Measurements from ENCODE around the gene ZNF787. TPM values are rescaled to one million over a fixed set of nuclear protein-coding genes. Genes with fewer than 3 reads are reported as not detected.

Gene ZNF787
- total and polyA plus RNA-seq, 2 donors (not counting 3 experiments of a cell fraction or from before 2014, with no cell fraction given): 11.6 to 32.7 TPM

DNA sequence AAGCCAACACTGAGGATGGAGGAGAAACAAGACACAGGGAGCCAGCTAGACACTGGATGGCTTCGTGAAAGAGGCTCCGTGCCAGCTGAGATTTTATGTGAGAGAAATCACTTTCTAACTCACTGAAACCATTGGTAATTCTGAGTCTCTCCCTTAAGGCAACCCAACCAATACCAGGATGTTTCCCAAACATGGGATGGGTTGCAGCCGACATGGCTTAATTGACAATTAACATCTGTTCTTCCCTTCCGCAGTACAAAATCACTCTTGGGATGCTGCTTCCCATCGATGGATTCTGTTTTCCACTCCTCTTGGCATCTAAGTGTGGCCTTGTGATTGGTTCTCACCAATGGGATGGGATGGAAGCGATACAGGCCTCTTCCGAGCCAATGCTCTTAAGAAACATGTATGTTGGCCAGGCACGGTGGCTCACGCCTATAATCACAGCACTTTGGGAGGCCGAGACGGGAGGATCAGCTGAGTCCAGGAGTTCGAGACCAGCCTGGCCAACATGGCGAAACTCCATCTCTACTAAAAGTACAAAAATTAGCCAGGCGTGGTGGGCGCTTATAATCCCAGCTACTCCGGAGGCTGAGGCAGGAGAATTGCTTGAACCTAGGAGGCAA lies 2.3 kb upstream of the ZNF787 start:
- TF ChIP-seq POLR2AphosphoS5 (IDR thresholded peaks at IDR 0.05; ENCODE audit: insufficient read depth, low read depth, low read length) (no peak), POLR2A (IDR thresholded peaks at IDR 0.05; ENCODE audit: low read depth, low read length) (no peak), GATA2 (IDR thresholded peaks at IDR 0.05; ENCODE audit: insufficient read depth, insufficient read length, low read depth, low read length) (no peak)
- TF ChIP-seq, protein P1, sequence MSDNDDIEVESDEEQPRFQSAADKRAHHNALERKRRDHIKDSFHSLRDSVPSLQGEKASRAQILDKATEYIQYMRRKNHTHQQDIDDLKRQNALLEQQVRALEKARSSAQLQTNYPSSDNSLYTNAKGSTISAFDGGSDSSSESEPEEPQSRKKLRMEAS (IDR thresholded peaks at IDR 0.05; ENCODE audit: insufficient read depth, insufficient read length): no peak
- ChIA-PET POLR2A (no interaction called here), CTCF (interaction anchor here (0.6 kb wide), 1 partner anchor 58 kb away, joined by 3 read pairs; no protein-coding TSS in a partner anchor)
- H3K4me1 ChIP-seq (ENCODE audit: control insufficient read depth, extremely low read depth, insufficient read depth, low read length): peaks cover 18% of the 10 kb centered on the region
- no peak overlapping the region for H2AFZ ChIP-seq (ENCODE audit: low read depth, low read length)
- dilution Hi-C loops (cut with MboI; ENCODE audit: extremely low pct_ligation_motif_present, low sequenced_read_pairs): no loop called here
- H3K36me3 ChIP-seq (ENCODE audit: control insufficient read depth in 2 of 2, extremely low read depth in 1 of 2, insufficient read depth in 2 of 2, low read length in 2 of 2): no peaks in the 10 kb centered on the region
- no peaks in the 10 kb centered on the region for H4K20me1 ChIP-seq (replicated peaks; ENCODE audit: control insufficient read depth, extremely low read depth, insufficient read depth, low read length)
- H3K27ac ChIP-seq (ENCODE audit: insufficient read depth, low read depth, low read length): no peak overlapping the region
- no TSS peak for BruUV-seq (replicated peaks)
- FAIRE-seq (no peak), DNase-seq (ENCODE audit: low read depth, low spot score) (no peak)
- H3K79me2 ChIP-seq (ENCODE audit: control insufficient read depth, insufficient read depth, low read length): peaks cover 17% of the 10 kb centered on the region
- H3K9ac ChIP-seq (replicated peaks; ENCODE audit: extremely low read depth, insufficient read depth, low read length): no peak overlapping the region
- H3K4me2 ChIP-seq (ENCODE audit: insufficient read depth, low read length): no peak overlapping the region
- intact Hi-C loops (cut with micrococcal nuclease): loop anchor here (5.0 to 10.0 kb wide), 2 partner anchors 49 to 469 kb away; partner anchors contain the start of gene U2AF2
- H3K4me3 ChIP-seq (replicated peaks in 1 of 3; ENCODE audit: insufficient read depth in 1 of 3, low read depth in 1 of 3, low read length in 3 of 3): no peak overlapping the region
- no peaks in the 10 kb centered on the region for H3K9me1 ChIP-seq (replicated peaks; ENCODE audit: control insufficient read depth, extremely low read depth, insufficient read depth, low read length)
- H3K27me3 ChIP-seq (ENCODE audit: control insufficient read depth in 2 of 2, insufficient read depth in 2 of 2, low read length in 2 of 2): no peaks in the 10 kb centered on the region
- H3K9me3 ChIP-seq (replicated peaks; ENCODE audit: control insufficient read depth, insufficient read depth, low read length): no peaks in the 10 kb centered on the region

DNA sequence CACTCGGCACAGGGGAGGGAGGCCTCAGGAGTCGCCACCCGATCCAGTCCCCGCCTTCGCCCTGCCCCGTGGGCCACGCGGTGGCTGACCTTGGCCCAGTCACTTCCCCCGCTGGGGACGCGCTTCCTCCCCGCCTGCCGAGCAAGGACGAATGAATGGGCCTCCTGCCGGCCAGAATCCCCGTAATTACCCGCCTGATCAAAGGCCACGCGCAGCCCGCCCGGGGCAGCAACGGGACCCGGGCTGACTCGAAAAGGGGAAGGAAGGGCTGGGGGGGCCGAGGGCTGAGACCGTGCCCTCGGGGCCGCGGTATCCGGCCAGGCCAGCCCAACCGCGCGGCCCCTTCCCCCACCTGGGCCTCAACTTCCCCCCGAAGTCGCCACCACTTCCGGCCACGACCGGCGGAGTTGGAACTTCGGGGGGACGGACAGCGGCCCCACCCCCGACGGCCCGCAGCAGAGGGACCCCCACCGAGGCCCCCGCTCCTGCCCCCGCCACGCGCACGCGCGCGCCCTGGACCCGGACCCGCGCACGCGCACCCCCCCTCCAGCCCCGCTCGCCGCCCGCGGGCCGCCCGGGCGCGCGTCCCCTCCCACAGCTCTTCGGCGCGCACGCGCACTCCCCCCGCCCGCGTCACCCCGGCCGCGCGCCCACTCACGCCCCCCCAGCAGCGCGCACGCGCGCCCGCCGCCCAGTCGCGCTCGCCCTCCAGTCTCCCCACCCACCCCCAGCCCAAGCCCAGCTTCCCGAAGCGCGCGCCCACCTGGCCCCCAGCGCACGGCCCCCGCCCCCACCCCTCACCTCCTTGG lies 520 bp downstream of the ZNF787 start:
- intact Hi-C loops (cut with micrococcal nuclease): loop anchor here (1.0 to 10.0 kb wide), 9 partner anchors 9 to 1040 kb away; partner anchors contain the start of genes U2AF2 and ZSCAN5A
- dilution Hi-C loops (cut with MboI; ENCODE audit: extremely low pct_ligation_motif_present, low sequenced_read_pairs): no loop called here
- H3K27me3 ChIP-seq (ENCODE audit: control insufficient read depth in 2 of 2, insufficient read depth in 2 of 2, low read length in 2 of 2): no peaks in the 10 kb centered on the region
- ChIA-PET CTCF (interaction anchor here (0.5 to 1.6 kb wide), 10 partner anchors 12 to 488 kb away, joined by 3 to 12 read pairs (median 4); partner anchors contain the start of gene ZNF444), POLR2A (interaction anchor here (0.6 to 1.5 kb wide), 4 partner anchors 20 to 48 kb away, joined by 4 to 10 read pairs (median 6); partner anchors contain the start of gene ZNF444)
- no peaks in the 10 kb centered on the region for H3K9me1 ChIP-seq (replicated peaks; ENCODE audit: control insufficient read depth, extremely low read depth, insufficient read depth, low read length)
- H4K20me1 ChIP-seq (replicated peaks; ENCODE audit: control insufficient read depth, extremely low read depth, insufficient read depth, low read length): no peaks in the 10 kb centered on the region
- no peaks in the 10 kb centered on the region for H3K9me3 ChIP-seq (replicated peaks; ENCODE audit: control insufficient read depth, insufficient read depth, low read length)
- no TSS peak for BruUV-seq (replicated peaks)
- DNase-seq (ENCODE audit: low read depth, low spot score) (peak; percentile 77), FAIRE-seq (peak; percentile 96)
- H3K36me3 ChIP-seq (ENCODE audit: control insufficient read depth in 2 of 2, extremely low read depth in 1 of 2, insufficient read depth in 2 of 2, low read length in 2 of 2): no peaks in the 10 kb centered on the region
- peak overlapping the region; percentile 84 for H3K27ac ChIP-seq (ENCODE audit: insufficient read depth, low read depth, low read length)
- peak overlapping the region; percentile 39 to 59 (median 50) for H3K4me3 ChIP-seq (replicated peaks in 1 of 3; ENCODE audit: insufficient read depth in 1 of 3, low read depth in 1 of 3, low read length in 3 of 3)
- peak overlapping the region; percentile 87 for H3K9ac ChIP-seq (replicated peaks; ENCODE audit: extremely low read depth, insufficient read depth, low read length)
- peak overlapping the region; percentile 2 for H3K4me2 ChIP-seq (ENCODE audit: insufficient read depth, low read length)
- peaks cover 44% of the 10 kb centered on the region for H3K79me2 ChIP-seq (ENCODE audit: control insufficient read depth, insufficient read depth, low read length)
- H2AFZ ChIP-seq (ENCODE audit: low read depth, low read length): no peak overlapping the region
- TF ChIP-seq GATA2 (IDR thresholded peaks at IDR 0.05; ENCODE audit: insufficient read depth, insufficient read length, low read depth, low read length): no peak
- peak; percentile 91 for TF ChIP-seq MYC (IDR thresholded peaks at IDR 0.05; ENCODE audit: low read depth, low read length)
- TF ChIP-seq POLR2AphosphoS5 (IDR thresholded peaks at IDR 0.05; ENCODE audit: insufficient read depth, low read depth, low read length): peak; percentile 77
- peak; percentile 64 for TF ChIP-seq POLR2A (IDR thresholded peaks at IDR 0.05; ENCODE audit: low read depth, low read length)
- TF ChIP-seq EZH2 (IDR thresholded peaks at IDR 0.05; ENCODE audit: borderline replicate concordance, low read depth, low read length, severe bottlenecking): no peak
- no peak for TF ChIP-seq JUN (IDR thresholded peaks at IDR 0.05; ENCODE audit: borderline replicate concordance, insufficient read depth, insufficient read length, low read depth)
- peak; percentile 46 for TF ChIP-seq FOS (IDR thresholded peaks at IDR 0.05; ENCODE audit: borderline replicate concordance, insufficient read depth, low read length)
- TF ChIP-seq, protein P1 (IDR thresholded peaks at IDR 0.05; ENCODE audit: insufficient read depth, insufficient read length): peak; percentile 71
- TF ChIP-seq, protein P2, sequence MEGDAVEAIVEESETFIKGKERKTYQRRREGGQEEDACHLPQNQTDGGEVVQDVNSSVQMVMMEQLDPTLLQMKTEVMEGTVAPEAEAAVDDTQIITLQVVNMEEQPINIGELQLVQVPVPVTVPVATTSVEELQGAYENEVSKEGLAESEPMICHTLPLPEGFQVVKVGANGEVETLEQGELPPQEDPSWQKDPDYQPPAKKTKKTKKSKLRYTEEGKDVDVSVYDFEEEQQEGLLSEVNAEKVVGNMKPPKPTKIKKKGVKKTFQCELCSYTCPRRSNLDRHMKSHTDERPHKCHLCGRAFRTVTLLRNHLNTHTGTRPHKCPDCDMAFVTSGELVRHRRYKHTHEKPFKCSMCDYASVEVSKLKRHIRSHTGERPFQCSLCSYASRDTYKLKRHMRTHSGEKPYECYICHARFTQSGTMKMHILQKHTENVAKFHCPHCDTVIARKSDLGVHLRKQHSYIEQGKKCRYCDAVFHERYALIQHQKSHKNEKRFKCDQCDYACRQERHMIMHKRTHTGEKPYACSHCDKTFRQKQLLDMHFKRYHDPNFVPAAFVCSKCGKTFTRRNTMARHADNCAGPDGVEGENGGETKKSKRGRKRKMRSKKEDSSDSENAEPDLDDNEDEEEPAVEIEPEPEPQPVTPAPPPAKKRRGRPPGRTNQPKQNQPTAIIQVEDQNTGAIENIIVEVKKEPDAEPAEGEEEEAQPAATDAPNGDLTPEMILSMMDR (IDR thresholded peaks at IDR 0.05; ENCODE audit: extremely low read depth in 1 of 2, insufficient read depth in 1 of 2, low read depth in 1 of 2, low read length in 2 of 2): peak in 1 of 2 donors; percentile 23
- peaks cover 18% of the 10 kb centered on the region for H3K4me1 ChIP-seq (ENCODE audit: control insufficient read depth, extremely low read depth, insufficient read depth, low read length)

Data from endothelial cell of umbilical vein (primary cell).